Endothelial cell of umbilical vein (primary cell): ENCODE results near the gene ELP6.

Source experiments
- CTCF ChIP-seq, 2 donors: IDR thresholded peaks; 1 replicate in 1 of 2; 2 replicates in 1 of 2; pipeline ENCODE4 v1.5.1; 2011; ENCODE audit warnings: low read length in 2 of 2, mild to moderate bottlenecking in 2 of 2, moderate library complexity in 2 of 2, control low read depth in 1 of 2, inconsistent platforms in 1 of 2, low read depth in 1 of 2; ENCODE audit not compliant: insufficient read depth in 1 of 2; ENCODE audit errors: extremely low read depth in 1 of 2
- EZH2 ChIP-seq: IDR thresholded peaks from 2 replicates; pipeline ENCODE4 v1.6.1; 2012; ENCODE audit warnings: borderline replicate concordance, low read depth, mild to moderate bottlenecking, moderate library complexity, low read length, inconsistent platforms; ENCODE audit not compliant: severe bottlenecking
- FOS ChIP-seq: IDR thresholded peaks from 2 replicates; pipeline ENCODE4 v1.6.1; 2011; ENCODE audit warnings: mild to moderate bottlenecking, low read length, moderate library complexity, borderline replicate concordance; ENCODE audit not compliant: insufficient read depth
- GATA2 ChIP-seq: IDR thresholded peaks from 2 replicates; pipeline ENCODE4 v1.7.0; 2011; ENCODE audit warnings: low read depth, mild to moderate bottlenecking, moderate library complexity, mixed read lengths, low read length; ENCODE audit not compliant: insufficient read length, insufficient read depth
- JUN ChIP-seq: IDR thresholded peaks from 2 replicates; pipeline ENCODE4 v1.6.1; 2011; ENCODE audit warnings: borderline replicate concordance, low read depth; ENCODE audit not compliant: insufficient read length, insufficient read depth
- MYC ChIP-seq: IDR thresholded peaks from one replicate; pipeline ENCODE4 v1.6.1; 2011; ENCODE audit warnings: mild to moderate bottlenecking, low read depth, low read length
- POLR2A ChIP-seq: IDR thresholded peaks from 2 replicates; pipeline ENCODE4 v1.6.1; 2012; ENCODE audit warnings: low read depth, mild to moderate bottlenecking, control low read depth, low read length
- POLR2AphosphoS5 ChIP-seq: IDR thresholded peaks from 2 replicates; pipeline ENCODE4 v1.6.1; 2012; ENCODE audit warnings: low read depth, mild to moderate bottlenecking, control low read depth, low read length, moderate library complexity; ENCODE audit not compliant: insufficient read depth
- TF ChIP-seq, protein P1 (sequence below): IDR thresholded peaks from 2 replicates; pipeline ENCODE4 v1.6.1; 2011; ENCODE audit not compliant: insufficient read depth, insufficient read length

DNA sequence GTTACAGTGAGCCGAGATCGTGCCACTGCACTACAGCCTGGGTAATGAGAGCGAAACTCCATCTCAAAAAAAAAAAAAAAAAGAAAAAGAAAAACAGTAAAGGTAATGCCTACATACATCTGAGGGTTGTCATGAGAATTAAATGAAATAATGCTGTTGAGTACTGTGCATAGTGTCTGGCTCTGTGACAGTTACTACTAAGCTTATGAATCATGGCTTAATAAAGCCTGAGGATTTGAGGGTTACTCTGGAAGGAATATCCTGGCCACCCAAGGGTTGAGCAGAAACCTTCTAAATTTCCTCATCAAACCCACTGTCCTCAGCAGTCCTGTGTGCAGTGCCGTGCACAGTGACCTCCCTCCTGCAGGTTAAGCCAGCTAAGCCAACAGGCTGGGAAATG lies 26.8 kb upstream of the ELP6 start:
- TF ChIP-seq CTCF (IDR thresholded peaks at IDR 0.05; ENCODE audit: extremely low read depth in 1 of 2, insufficient read depth in 1 of 2, low read depth in 1 of 2, low read length in 2 of 2) (no peak), POLR2AphosphoS5 (no peak), FOS (no peak), POLR2A (no peak), MYC (no peak), EZH2 (no peak), GATA2 (no peak), JUN (no peak)
- TF ChIP-seq, protein P1, sequence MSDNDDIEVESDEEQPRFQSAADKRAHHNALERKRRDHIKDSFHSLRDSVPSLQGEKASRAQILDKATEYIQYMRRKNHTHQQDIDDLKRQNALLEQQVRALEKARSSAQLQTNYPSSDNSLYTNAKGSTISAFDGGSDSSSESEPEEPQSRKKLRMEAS: no peak
